ENCODE results near the gene C17orf113. TPM values are rescaled to one million over a fixed set of nuclear protein-coding genes. Genes with fewer than 3 reads are reported as not detected.
A peak's percentile ranks its signal among the peaks of the same experiment; 100 is the strongest.
"Not testable (repeated sequence)": the region's sequence is repeated elsewhere in the genome, so short reads cannot be mapped to it uniquely, and the experiment has no call there.

C17orf113 gene
- total RNA-seq, 1 donor from 2014 or later: 3.7 TPM

- no peak for DNase-seq
These were observed 8.8 kb downstream of the C17orf113 start for GRCh38 chr17:42041619-42042018.

GRCh38 chr17:42040818-42041217 is 9.6 kb downstream of the C17orf113 start:
- DNase-seq: no peak

GRCh38 chr17:42039794-42040763 is 10.3 kb downstream of the C17orf113 start:
- no peak for DNase-seq

- no peak for DNase-seq
These were observed 12.0 kb downstream of the C17orf113 start for GRCh38 chr17:42038221-42038973.

- DNase-seq: no peak
These were observed 16.3 kb downstream of the C17orf113 start for GRCh38 chr17:42034059-42034458.

- no peak for DNase-seq
These were observed 18.8 kb downstream of the C17orf113 start for GRCh38 chr17:42031584-42031983.

- DNase-seq: no peak
These were observed 21.6 kb downstream of the C17orf113 start for GRCh38 chr17:42028791-42029127.

- no peak for DNase-seq
These were observed 22.2 kb downstream of the C17orf113 start for GRCh38 chr17:42027961-42028790.

GRCh38 chr17:42027590-42027889 is 22.9 kb downstream of the C17orf113 start:
- no peak for DNase-seq

- DNase-seq: no peak
These were observed 23.4 kb downstream of the C17orf113 start for GRCh38 chr17:42026857-42027589.

- DNase-seq: no peak
These were observed 24.5 kb downstream of the C17orf113 start for GRCh38 chr17:42025936-42026335.

- no peak for DNase-seq
These were observed 25.2 kb downstream of the C17orf113 start for GRCh38 chr17:42025191-42025579.

GRCh38 chr17:42023524-42024349 is 26.7 kb downstream of the C17orf113 start:
- no peak for DNase-seq

GRCh38 chr17:42020845-42021244 is 29.6 kb downstream of the C17orf113 start:
- DNase-seq: not testable (repeated sequence)

- DNase-seq: peak; percentile 93
These were observed 30.6 kb downstream of the C17orf113 start, which contains the start of gene NKIRAS2 for GRCh38 chr17:42019509-42020404. Gene NKIRAS2 (plus strand): TSS chr17:42020090. CDS start chr17:42021578, 1,488 bp downstream.

GRCh38 chr17:42018988-42019387 is 31.4 kb downstream of the C17orf113 start:
- no peak for DNase-seq

GRCh38 chr17:42018339-42018738 is 32.1 kb downstream of the C17orf113 start:
- no peak for DNase-seq

- no peak for DNase-seq
These were observed 32.6 kb downstream of the C17orf113 start for GRCh38 chr17:42017866-42018200.

- peak; percentile 93 for DNase-seq
These were observed 33.2 kb downstream of the C17orf113 start, which contains the start of gene DNAJC7 for GRCh38 chr17:42016941-42017865. Gene DNAJC7 (minus strand): TSS chr17:42017439. CDS start chr17:42017416, 23 bp downstream.

All from occipital lobe (tissue), 2 donors.